A673 (cell line): Measurements from ENCODE around the gene XRCC4.

ENCODE experiments used
- EZH2 ChIP-seq: fragments of 200-600 bp; sonication (generic); IDR thresholded peaks from 2 replicates; pipeline ENCODE4 v1.6.1; 2017; ENCODE audit warnings: borderline replicate concordance, low read depth, mild to moderate bottlenecking, mixed read lengths, antibody characterized with exemption, low read length; ENCODE audit not compliant: poor library complexity, severe bottlenecking
- TF ChIP-seq, protein P1 (sequence below): fragments of 300-800, 200-600 bp; sonication (generic); conservative IDR thresholded peaks from 2 replicates; pipeline ENCODE4 v1.5.1; 2017; ENCODE audit warnings: low read depth, mild to moderate bottlenecking, antibody characterized with exemption, low read length, moderate library complexity, mixed read lengths

DNA sequence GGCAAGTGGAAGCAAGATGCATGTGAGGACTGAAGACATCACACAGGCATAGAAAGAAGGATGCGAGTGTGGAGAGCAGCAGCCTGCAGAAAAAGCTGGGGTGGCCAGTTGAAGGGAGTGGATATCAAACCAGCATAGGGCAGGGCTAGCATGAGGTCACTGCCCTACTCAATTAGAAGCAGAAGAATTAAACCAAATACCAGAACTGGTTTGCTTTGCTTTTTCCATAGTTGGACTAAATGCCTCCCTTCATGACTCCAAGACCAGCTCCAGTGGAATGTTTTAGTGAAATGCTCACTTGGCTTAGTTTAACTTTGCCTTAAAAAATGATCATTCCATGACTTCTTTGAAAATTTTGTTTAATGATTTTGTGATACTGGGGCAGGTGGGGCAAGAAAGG, 46.0 kb upstream of the XRCC4 start:
- TF ChIP-seq, protein P1, sequence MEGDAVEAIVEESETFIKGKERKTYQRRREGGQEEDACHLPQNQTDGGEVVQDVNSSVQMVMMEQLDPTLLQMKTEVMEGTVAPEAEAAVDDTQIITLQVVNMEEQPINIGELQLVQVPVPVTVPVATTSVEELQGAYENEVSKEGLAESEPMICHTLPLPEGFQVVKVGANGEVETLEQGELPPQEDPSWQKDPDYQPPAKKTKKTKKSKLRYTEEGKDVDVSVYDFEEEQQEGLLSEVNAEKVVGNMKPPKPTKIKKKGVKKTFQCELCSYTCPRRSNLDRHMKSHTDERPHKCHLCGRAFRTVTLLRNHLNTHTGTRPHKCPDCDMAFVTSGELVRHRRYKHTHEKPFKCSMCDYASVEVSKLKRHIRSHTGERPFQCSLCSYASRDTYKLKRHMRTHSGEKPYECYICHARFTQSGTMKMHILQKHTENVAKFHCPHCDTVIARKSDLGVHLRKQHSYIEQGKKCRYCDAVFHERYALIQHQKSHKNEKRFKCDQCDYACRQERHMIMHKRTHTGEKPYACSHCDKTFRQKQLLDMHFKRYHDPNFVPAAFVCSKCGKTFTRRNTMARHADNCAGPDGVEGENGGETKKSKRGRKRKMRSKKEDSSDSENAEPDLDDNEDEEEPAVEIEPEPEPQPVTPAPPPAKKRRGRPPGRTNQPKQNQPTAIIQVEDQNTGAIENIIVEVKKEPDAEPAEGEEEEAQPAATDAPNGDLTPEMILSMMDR, result no peak
- no peak for TF ChIP-seq EZH2
